Left cardiac atrium (tissue), 4 donors: ENCODE data around the gene PKNOX1. TPM values are rescaled to one million over a fixed set of nuclear protein-coding genes. Genes with fewer than 3 reads are reported as not detected.
A peak's percentile ranks its signal among the peaks of the same experiment; 100 is the strongest.
"Not testable (repeated sequence)": the region's sequence is repeated elsewhere in the genome, so short reads cannot be mapped to it uniquely, and the experiment has no call there.

Experiments used
- ATAC-seq, 2 donors: fragments of 200-7000 bp; cut with Tn5 transposase; one replicate each; pipeline ENCODE4 v1.9.1; 2020; ENCODE audit warnings: mild to moderate bottlenecking in 2 of 2, moderate library complexity in 2 of 2
- DNase-seq: peaks from one replicate; pipeline ENCODE4 v3.0.0-alpha.2; 2020
- intact Hi-C, 2 donors: fragments of 100-400 bp; cut with DNase I; formaldehyde crosslinking; loops; one replicate each; pipeline versions ENCODE4 v1.14.1 to v1.15.1; 2022 to 2023
- total RNA-seq, 2 donors: library from RNA; stranded (reverse); fragmentation: NEBNext Ultra II Directional; extraction: Animal tissue kit (Norgen Biotek cat#: 25700); gene quantifications; one replicate each; pipeline ENCODE4 v1.2.1, GENCODE V29; 2021
- donor health status: DM: no; HTN: yes; CAD: no.
- donor health status: DM: no; HTN: yes; CAD: no; lungs with severe emphysema.
- donor health status: DM: yes; HTN: yes; CAD: no.
- donor health status: Dilated cardiomyopathy.

The PKNOX1 gene
- total RNA-seq, 2 donors from 2014 or later, result 7.4 to 8.9 TPM

GRCh38 chr21:42975886-42976608 lies 1.7 kb downstream of the PKNOX1 start:
- intact Hi-C loops, result no loop called here
- DNase-seq, result no peak
- ATAC-seq, result no peak

- no peak for DNase-seq
- intact Hi-C loops, result no loop called here
- ATAC-seq, result no peak
Measured at GRCh38 chr21:42980312-42981213, 6.2 kb downstream of the PKNOX1 start.

GRCh38 chr21:42981214-42981523 lies 6.8 kb downstream of the PKNOX1 start:
- DNase-seq (no peak), ATAC-seq (no peak)
- intact Hi-C loops, result no loop called here

DNA sequence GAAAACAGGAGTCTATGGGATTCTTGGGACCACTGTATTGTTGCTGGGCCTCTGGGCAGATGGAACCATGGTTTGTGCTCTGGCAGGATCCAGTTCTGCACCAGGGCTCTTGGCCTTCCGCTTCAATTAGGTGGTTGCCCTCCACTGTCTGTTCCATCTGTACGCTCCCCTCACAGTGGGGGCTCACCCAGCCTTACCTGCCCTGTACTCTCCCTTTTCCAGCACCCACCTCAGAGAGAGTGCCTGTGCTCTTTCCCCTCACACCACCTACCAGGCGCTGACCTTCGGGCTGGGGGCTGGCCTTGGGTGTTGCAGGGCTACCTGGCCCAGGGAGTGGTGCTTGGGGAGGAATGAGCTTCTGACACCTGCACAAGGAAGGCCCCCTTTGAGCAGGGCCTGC lies 7.5 kb downstream of the PKNOX1 start:
- ATAC-seq, result no peak
- intact Hi-C loops, result no loop called here
- no peak for DNase-seq

- no peak for ATAC-seq
- no peak for DNase-seq
- intact Hi-C loops, result no loop called here
Measured at GRCh38 chr21:42983103-42983502, 8.7 kb downstream of the PKNOX1 start.

GRCh38 chr21:42983869-42984268 lies 9.5 kb downstream of the PKNOX1 start:
- intact Hi-C loops, result no loop called here
- DNase-seq, result no peak
- ATAC-seq, result no peak

DNA sequence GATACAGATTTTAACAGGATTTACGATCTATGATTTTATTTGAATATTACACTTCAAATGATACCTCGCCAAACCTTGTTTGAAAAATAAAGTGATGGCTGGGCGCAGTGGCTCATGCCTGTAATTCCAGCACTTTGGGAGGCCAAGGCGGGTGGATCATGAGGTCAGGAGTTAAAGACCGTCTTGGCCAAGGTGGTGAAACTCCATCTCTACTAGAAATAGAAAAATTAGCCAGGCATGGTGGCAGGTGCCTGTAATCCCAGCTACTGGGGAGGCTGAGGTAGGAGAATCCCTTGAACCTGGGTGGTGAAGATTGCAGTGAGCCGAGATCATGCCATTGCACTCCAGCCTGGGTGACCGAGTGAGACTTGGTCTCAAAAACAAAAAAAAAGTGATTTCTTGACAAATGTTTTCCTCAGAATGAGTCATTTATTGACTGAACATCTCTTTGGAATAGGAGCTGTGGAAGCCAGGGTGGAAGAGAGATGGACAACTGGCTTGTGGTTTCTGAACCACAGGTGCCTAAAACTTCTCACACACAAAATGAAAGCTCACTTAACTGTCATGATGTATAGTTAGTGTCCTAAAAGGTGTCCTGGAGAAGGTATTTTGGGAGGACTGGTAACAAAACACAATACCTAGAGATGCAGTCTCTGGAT lies 11.9 kb downstream of the PKNOX1 start:
- intact Hi-C loops, result no loop called here
- DNase-seq (no peak), ATAC-seq (no peak)

- no peak for ATAC-seq
- intact Hi-C loops, result no loop called here
Measured at GRCh38 chr21:42988236-42988965, 14.0 kb downstream of the PKNOX1 start.

GRCh38 chr21:42989370-42989769 lies 15.0 kb downstream of the PKNOX1 start:
- ATAC-seq, intact Hi-C loops, DNase-seq: not testable (repeated sequence)

More at GRCh38 chr21:42988236-42988965, 14.0 kb downstream of the PKNOX1 start:
- DNase-seq, result no peak

DNA sequence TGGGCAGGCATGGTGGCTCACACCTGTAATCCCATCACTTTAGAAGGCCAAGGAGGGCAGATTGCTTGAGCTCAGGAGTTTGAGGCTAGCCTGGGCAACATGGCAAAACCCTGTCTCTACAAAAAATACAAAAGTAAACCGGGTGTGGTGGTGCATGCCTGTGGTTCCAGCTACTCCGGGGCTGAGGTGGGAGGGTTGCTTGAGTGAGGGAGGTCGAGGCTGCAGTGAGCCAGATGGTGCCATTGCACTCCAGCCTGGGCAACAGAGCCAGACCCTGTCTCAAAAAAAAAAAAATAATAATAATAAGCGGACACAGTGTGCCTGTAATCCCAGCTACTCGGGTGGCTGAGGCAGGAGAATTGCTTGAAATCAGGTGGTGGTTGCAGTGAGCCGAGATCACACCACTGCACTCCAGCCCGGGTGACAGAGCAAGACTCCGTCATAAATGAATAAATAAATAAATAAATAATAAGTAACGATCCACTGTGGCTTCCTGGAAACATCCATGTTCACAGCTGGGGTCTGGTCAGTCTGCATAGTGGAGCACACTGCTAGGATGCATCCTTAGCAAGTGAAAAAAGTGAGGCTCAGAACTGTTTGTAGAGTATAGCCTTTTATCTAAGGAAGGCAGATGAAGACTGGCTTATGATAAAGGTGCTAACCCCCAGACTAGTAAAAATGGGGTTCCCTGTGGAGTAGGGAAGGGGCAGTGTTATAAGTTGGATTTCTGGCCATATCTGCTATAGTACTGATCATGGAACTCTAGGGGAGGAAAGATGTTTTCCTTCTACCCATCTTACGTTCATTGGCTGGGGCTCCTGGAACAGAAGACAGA lies 15.7 kb downstream of the PKNOX1 start:
- intact Hi-C loops, result loop anchor here in 1 of 2 donors (5.0 kb wide), 1 partner anchor 48 kb away; no protein-coding TSS in a partner anchor
- ATAC-seq, result no peak
- no peak for DNase-seq

GRCh38 chr21:42991992-42992740 lies 17.8 kb downstream of the PKNOX1 start:
- peak; percentile 90 to 95 for ATAC-seq
- intact Hi-C loops, result loop anchor here in 1 of 2 donors (5.0 kb wide), 1 partner anchor 50 kb away; no protein-coding TSS in a partner anchor
- DNase-seq, result peak; percentile 82

GRCh38 chr21:42993051-42993712 lies 18.8 kb downstream of the PKNOX1 start:
- DNase-seq, result no peak
- intact Hi-C loops, result loop anchor here in 1 of 2 donors (5.0 kb wide), 1 partner anchor 51 kb away; no protein-coding TSS in a partner anchor
- no peak for ATAC-seq

- DNase-seq, result peak; percentile 75
- intact Hi-C loops, result no loop called here
Measured at GRCh38 chr21:42997053-42997452, 22.7 kb downstream of the PKNOX1 start.

GRCh38 chr21:42997983-42998382 lies 23.6 kb downstream of the PKNOX1 start:
- DNase-seq, intact Hi-C loops, ATAC-seq: not testable (repeated sequence)

More at GRCh38 chr21:42997053-42997452, 22.7 kb downstream of the PKNOX1 start:
- ATAC-seq, result peak; percentile 85 to 92

GRCh38 chr21:42999152-42999551 lies 24.8 kb downstream of the PKNOX1 start:
- intact Hi-C loops, ATAC-seq, DNase-seq: not testable (repeated sequence)

DNA sequence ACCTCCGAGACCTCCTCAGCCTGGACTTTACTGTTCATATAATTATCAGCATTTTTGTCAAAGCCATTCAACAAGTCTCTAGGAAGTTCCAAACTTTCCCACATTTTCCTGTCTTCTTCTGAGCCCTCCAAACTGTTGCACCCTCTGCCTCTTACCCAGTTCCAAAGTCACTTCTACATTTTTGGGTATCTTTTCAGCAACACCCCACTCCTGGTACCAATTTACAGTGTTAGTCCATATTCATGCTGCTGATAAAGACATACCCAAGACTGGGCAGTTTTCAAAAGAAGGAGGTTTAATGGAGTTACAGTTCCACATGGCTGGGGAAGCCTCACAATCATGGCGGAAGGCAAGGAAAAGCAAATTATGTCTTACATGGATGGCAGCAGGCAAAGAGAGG lies 25.7 kb downstream of the PKNOX1 start:
- ATAC-seq, DNase-seq, intact Hi-C loops: not testable (repeated sequence)

- DNase-seq (no peak), ATAC-seq (peak; percentile 28 to 34)
- intact Hi-C loops, result no loop called here
Measured at GRCh38 chr21:43001316-43001715, 27.0 kb downstream of the PKNOX1 start.
